ENCODE results near the gene TRIP10. TPM values are rescaled to one million over a fixed set of nuclear protein-coding genes. Genes with fewer than 3 reads are reported as not detected.

TRIP10 gene
- total and polyA plus RNA-seq, 2 of the 13 experiments (the other 11 are each of a cell fraction or from before 2014, with no cell fraction given): 32.5 to 33.2 TPM

DNA sequence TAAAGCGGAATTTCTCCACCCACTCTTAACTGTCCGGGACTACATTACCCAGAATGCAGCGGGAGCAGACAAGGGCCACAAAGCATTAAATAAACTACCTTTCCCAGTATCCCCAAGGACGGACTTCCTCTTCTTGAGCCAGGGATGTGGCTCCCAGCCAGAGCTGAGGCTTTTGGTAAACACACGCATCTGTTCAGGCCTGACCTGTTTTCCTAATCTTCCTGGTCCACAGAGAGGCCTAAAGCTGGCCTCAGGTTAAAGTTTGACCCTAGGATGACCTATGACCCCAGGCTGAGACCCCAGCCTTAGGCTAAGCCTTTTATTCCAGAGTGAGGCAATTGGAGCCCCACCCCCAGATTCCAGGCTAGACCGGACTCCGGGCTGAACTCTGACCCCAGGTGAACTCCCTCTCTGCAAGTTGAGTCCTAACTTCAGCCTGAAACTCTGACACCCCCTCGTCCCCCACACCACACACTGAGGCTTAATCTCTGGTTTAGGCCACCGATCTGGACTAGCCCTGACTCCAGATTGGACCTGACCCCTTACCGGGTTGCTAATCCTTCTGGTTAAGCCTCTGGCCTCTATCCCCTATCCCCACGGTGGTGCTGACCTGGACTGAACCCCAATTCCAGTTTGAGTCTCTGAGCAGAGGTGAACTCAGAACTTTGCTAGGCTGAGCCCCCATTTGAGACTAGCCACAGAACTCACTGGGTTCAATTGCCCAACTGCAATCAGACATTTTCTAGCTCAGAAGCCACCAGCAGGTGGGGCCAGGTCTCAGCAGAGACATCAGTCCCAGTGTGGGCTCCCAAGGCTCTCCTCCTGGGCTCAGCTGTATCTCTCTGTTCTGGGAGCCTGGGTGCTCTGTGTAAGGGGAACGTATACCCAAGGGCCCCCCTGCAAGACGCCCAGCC lies 1.4 kb upstream of the TRIP10 start (continued):
- TF ChIP-seq, protein P1, sequence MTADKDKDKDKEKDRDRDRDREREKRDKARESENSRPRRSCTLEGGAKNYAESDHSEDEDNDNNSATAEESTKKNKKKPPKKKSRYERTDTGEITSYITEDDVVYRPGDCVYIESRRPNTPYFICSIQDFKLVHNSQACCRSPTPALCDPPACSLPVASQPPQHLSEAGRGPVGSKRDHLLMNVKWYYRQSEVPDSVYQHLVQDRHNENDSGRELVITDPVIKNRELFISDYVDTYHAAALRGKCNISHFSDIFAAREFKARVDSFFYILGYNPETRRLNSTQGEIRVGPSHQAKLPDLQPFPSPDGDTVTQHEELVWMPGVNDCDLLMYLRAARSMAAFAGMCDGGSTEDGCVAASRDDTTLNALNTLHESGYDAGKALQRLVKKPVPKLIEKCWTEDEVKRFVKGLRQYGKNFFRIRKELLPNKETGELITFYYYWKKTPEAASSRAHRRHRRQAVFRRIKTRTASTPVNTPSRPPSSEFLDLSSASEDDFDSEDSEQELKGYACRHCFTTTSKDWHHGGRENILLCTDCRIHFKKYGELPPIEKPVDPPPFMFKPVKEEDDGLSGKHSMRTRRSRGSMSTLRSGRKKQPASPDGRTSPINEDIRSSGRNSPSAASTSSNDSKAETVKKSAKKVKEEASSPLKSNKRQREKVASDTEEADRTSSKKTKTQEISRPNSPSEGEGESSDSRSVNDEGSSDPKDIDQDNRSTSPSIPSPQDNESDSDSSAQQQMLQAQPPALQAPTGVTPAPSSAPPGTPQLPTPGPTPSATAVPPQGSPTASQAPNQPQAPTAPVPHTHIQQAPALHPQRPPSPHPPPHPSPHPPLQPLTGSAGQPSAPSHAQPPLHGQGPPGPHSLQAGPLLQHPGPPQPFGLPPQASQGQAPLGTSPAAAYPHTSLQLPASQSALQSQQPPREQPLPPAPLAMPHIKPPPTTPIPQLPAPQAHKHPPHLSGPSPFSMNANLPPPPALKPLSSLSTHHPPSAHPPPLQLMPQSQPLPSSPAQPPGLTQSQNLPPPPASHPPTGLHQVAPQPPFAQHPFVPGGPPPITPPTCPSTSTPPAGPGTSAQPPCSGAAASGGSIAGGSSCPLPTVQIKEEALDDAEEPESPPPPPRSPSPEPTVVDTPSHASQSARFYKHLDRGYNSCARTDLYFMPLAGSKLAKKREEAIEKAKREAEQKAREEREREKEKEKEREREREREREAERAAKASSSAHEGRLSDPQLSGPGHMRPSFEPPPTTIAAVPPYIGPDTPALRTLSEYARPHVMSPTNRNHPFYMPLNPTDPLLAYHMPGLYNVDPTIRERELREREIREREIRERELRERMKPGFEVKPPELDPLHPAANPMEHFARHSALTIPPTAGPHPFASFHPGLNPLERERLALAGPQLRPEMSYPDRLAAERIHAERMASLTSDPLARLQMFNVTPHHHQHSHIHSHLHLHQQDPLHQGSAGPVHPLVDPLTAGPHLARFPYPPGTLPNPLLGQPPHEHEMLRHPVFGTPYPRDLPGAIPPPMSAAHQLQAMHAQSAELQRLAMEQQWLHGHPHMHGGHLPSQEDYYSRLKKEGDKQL (CRISPR knock-in tag; IDR thresholded peaks at IDR 0.05; ENCODE audit: low read depth): no peak
- TF ChIP-seq ZNF772 (CRISPR knock-in tag; IDR thresholded peaks at IDR 0.05) (no peak), STAT5B (CRISPR knock-in tag; IDR thresholded peaks at IDR 0.05) (no peak), KLF12 (CRISPR knock-in tag; IDR thresholded peaks at IDR 0.05; ENCODE audit: borderline replicate concordance) (peak; percentile 34; the same call in 1 of the 2 replicates), NCOR1 (IDR thresholded peaks at IDR 0.05; ENCODE audit: borderline replicate concordance, low read length) (peak; percentile 88), HNRNPLL (IDR thresholded peaks at IDR 0.05; ENCODE audit: low read depth, low read length, poor library complexity, severe bottlenecking) (no peak), TARDBP (CRISPR knock-in tag; IDR thresholded peaks at IDR 0.05) (peak; percentile 22; the same call in 1 of the 2 replicates), ZNF530 (CRISPR knock-in tag; IDR thresholded peaks at IDR 0.05; ENCODE audit: low read depth) (no peak), NFYC (CRISPR knock-in tag; IDR thresholded peaks at IDR 0.05) (no peak), ZKSCAN5 (CRISPR knock-in tag; IDR thresholded peaks at IDR 0.05) (no peak), PTBP1 (IDR thresholded peaks at IDR 0.05; ENCODE audit: low read depth, low read length, poor library complexity, severe bottlenecking) (no peak), SMAD3 (CRISPR knock-in tag; IDR thresholded peaks at IDR 0.05) (peak; percentile 6; the same call in 1 of the 2 replicates)
- TF ChIP-seq, protein P2, sequence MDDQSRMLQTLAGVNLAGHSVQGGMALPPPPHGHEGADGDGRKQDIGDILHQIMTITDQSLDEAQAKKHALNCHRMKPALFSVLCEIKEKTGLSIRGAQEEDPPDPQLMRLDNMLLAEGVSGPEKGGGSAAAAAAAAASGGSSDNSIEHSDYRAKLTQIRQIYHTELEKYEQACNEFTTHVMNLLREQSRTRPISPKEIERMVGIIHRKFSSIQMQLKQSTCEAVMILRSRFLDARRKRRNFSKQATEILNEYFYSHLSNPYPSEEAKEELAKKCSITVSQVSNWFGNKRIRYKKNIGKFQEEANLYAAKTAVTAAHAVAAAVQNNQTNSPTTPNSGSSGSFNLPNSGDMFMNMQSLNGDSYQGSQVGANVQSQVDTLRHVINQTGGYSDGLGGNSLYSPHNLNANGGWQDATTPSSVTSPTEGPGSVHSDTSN (CRISPR knock-in tag; IDR thresholded peaks at IDR 0.05; ENCODE audit: borderline replicate concordance): no peak
- TF ChIP-seq, protein P3, sequence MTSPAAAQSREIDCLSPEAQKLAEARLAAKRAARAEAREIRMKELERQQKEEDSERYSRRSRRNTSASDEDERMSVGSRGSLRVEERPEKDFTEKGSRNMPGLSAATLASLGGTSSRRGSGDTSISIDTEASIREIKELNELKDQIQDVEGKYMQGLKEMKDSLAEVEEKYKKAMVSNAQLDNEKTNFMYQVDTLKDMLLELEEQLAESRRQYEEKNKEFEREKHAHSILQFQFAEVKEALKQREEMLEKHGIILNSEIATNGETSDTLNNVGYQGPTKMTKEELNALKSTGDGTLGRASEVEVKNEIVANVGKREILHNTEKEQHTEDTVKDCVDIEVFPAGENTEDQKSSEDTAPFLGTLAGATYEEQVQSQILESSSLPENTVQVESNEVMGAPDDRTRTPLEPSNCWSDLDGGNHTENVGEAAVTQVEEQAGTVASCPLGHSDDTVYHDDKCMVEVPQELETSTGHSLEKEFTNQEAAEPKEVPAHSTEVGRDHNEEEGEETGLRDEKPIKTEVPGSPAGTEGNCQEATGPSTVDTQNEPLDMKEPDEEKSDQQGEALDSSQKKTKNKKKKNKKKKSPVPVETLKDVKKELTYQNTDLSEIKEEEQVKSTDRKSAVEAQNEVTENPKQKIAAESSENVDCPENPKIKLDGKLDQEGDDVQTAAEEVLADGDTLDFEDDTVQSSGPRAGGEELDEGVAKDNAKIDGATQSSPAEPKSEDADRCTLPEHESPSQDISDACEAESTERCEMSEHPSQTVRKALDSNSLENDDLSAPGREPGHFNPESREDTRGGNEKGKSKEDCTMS (CRISPR knock-in tag; conservative IDR thresholded peaks at IDR 0.05): no peak
- TF ChIP-seq, protein P4, sequence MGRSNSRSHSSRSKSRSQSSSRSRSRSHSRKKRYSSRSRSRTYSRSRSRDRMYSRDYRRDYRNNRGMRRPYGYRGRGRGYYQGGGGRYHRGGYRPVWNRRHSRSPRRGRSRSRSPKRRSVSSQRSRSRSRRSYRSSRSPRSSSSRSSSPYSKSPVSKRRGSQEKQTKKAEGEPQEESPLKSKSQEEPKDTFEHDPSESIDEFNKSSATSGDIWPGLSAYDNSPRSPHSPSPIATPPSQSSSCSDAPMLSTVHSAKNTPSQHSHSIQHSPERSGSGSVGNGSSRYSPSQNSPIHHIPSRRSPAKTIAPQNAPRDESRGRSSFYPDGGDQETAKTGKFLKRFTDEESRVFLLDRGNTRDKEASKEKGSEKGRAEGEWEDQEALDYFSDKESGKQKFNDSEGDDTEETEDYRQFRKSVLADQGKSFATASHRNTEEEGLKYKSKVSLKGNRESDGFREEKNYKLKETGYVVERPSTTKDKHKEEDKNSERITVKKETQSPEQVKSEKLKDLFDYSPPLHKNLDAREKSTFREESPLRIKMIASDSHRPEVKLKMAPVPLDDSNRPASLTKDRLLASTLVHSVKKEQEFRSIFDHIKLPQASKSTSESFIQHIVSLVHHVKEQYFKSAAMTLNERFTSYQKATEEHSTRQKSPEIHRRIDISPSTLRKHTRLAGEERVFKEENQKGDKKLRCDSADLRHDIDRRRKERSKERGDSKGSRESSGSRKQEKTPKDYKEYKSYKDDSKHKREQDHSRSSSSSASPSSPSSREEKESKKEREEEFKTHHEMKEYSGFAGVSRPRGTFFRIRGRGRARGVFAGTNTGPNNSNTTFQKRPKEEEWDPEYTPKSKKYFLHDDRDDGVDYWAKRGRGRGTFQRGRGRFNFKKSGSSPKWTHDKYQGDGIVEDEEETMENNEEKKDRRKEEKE (IDR thresholded peaks at IDR 0.05): no peak

Data from HepG2 (cell line).